Measurements from ENCODE around the gene COQ5.
"Not testable (repeated sequence)": the region's sequence is repeated elsewhere in the genome, so short reads cannot be mapped to it uniquely, and the experiment has no call there.

COQ5 gene

GRCh38 chr12:120537856-120538220 lies 8.9 kb upstream of the COQ5 start:
- TF ChIP-seq CTCF (IDR thresholded peaks at IDR 0.05; ENCODE audit: low read depth, low read length), result no peak
- no peak overlapping the region for H3K4me3 ChIP-seq (ENCODE audit: low read depth, low read length)

GRCh38 chr12:120536064-120536791 lies 7.3 kb upstream of the COQ5 start:
- H3K4me3 ChIP-seq (ENCODE audit: low read depth, low read length), result peak overlapping the region; percentile 81
- TF ChIP-seq CTCF (IDR thresholded peaks at IDR 0.05; ENCODE audit: low read depth, low read length), result no peak

GRCh38 chr12:120534703-120535655 lies 6.0 kb upstream of the COQ5 start:
- peak overlapping the region; percentile 81 for H3K4me3 ChIP-seq (ENCODE audit: low read depth, low read length)
- no peak for TF ChIP-seq CTCF (IDR thresholded peaks at IDR 0.05; ENCODE audit: low read depth, low read length)

- TF ChIP-seq CTCF (IDR thresholded peaks at IDR 0.05; ENCODE audit: low read depth, low read length), result no peak
- H3K4me3 ChIP-seq (ENCODE audit: low read depth, low read length), result peak within 1 kb of the TSS; percentile 81
Observed at GRCh38 chr12:120534203-120534702, 5.3 kb upstream of the COQ5 start, which contains the start of gene RNF10. TSS of gene RNF10 (plus strand) at chr12:120534356. CDS start at chr12:120534812, 456 bp downstream.

- H3K4me3 ChIP-seq (ENCODE audit: low read depth, low read length), result no peak overlapping the region
- no peak for TF ChIP-seq CTCF (IDR thresholded peaks at IDR 0.05; ENCODE audit: low read depth, low read length)
Observed at GRCh38 chr12:120532701-120533238, 3.8 kb upstream of the COQ5 start.

- not testable (repeated sequence) for H3K4me3 ChIP-seq (ENCODE audit: low read depth, low read length)
Observed at GRCh38 chr12:120530418-120530761, 1.4 kb upstream of the COQ5 start.

- TF ChIP-seq CTCF (IDR thresholded peaks at IDR 0.05; ENCODE audit: low read depth, low read length), result no peak
- peak overlapping the region; percentile 72 for H3K4me3 ChIP-seq (ENCODE audit: low read depth, low read length)
Observed at GRCh38 chr12:120529641-120530417, 871 bp upstream of the COQ5 start.

All from WI38 (cell line).